Suprapubic skin (tissue), 4 donors: ENCODE measurements around the gene CTAG1B.

ENCODE experiments used
- EP300 ChIP-seq: sonication (generic); formaldehyde crosslinking; IDR thresholded peaks from one replicate; pipeline ENCODE4 v1.6.1; 2017; ENCODE audit warnings: antibody characterized with exemption
- POLR2A ChIP-seq, 2 donors: fragments of 450-650 bp; IDR thresholded peaks; one replicate each; pipeline ENCODE4 v1.6.1; 2017; ENCODE audit warnings: antibody characterized with exemption in 2 of 2, mild to moderate bottlenecking in 2 of 2, moderate library complexity in 2 of 2
- POLR2AphosphoS5 ChIP-seq, 3 donors: sonication (generic); formaldehyde crosslinking; IDR thresholded peaks; one replicate each; pipeline ENCODE4 v1.6.1; 2017; ENCODE audit warnings: antibody characterized with exemption in 3 of 3
- TF ChIP-seq, protein P1 (sequence below), 2 donors: fragments of 200-600 bp in 1 of 2; fragments of 450-650 bp in 1 of 2; sonication (generic) in 1 of 2; IDR thresholded peaks; one replicate each; pipeline ENCODE4 v1.5.1; 2016 to 2019; ENCODE audit warnings: antibody characterized with exemption in 2 of 2, mild to moderate bottlenecking in 1 of 2, moderate library complexity in 1 of 2

DNA sequence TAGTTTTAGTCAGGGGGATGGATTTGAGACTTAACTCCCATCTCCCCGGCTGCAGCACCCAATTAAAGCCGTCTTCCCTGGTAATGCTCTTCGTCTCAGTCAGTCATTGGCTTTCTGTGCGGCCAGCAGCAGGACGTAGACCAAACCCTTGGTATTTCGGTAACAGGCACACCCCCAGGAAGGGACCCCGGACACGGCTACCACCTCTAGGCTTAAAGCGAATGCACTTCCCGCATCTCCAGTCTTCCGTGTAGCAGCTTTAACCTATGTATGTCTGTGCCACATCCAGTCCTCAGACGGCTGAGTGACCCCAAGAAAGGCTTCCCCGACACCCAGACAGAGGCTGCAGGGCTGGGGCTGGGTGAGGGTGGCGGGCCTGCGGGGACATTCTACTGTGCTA lies 35.8 kb upstream of the CTAG1B start:
- TF ChIP-seq, protein P1, sequence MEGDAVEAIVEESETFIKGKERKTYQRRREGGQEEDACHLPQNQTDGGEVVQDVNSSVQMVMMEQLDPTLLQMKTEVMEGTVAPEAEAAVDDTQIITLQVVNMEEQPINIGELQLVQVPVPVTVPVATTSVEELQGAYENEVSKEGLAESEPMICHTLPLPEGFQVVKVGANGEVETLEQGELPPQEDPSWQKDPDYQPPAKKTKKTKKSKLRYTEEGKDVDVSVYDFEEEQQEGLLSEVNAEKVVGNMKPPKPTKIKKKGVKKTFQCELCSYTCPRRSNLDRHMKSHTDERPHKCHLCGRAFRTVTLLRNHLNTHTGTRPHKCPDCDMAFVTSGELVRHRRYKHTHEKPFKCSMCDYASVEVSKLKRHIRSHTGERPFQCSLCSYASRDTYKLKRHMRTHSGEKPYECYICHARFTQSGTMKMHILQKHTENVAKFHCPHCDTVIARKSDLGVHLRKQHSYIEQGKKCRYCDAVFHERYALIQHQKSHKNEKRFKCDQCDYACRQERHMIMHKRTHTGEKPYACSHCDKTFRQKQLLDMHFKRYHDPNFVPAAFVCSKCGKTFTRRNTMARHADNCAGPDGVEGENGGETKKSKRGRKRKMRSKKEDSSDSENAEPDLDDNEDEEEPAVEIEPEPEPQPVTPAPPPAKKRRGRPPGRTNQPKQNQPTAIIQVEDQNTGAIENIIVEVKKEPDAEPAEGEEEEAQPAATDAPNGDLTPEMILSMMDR (IDR thresholded peaks at IDR 0.05): no peak
- TF ChIP-seq POLR2AphosphoS5 (IDR thresholded peaks at IDR 0.05) (no peak), POLR2A (IDR thresholded peaks at IDR 0.05) (no peak), EP300 (no peak)
